ENCODE results near the gene TMEM184A. TPM values are rescaled to one million over a fixed set of nuclear protein-coding genes. Genes with fewer than 3 reads are reported as not detected.

TMEM184A gene
- total and polyA plus RNA-seq, 2 donors (not counting 3 experiments of a cell fraction or from before 2014, with no cell fraction given) = 0.48 TPM; not detected in 1

DNA sequence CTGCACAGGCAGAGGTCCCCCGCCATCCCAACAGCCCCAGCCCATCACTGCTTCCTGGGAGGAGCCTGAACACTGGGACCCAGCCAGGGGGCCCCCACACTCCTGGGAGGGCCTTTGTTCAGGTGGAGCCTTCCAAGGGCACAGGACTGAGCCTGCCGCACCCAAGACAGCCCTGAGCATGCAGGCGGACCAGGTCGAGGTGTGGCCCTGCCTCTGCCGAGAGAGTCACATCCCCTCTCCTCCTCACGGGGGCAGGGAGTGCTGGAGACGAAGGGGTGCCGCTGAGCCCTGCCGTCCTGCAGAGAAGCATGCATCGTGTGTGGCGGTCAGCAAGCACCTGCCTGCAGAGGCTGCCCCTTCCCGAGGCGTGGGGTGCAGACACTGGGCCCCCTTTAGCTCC is 32.8 kb downstream of the TMEM184A start:
- TF ChIP-seq CTCF (IDR thresholded peaks at IDR 0.05; ENCODE audit: extremely low read depth in 1 of 2, insufficient read depth in 1 of 2, low read depth in 1 of 2, low read length in 2 of 2) = no peak
- CTCF ChIA-PET = no interaction called here
- Histone ChIP-seq H3K4me2 (ENCODE audit: insufficient read depth, low read length) (no peak overlapping the region), H3K79me2 (ENCODE audit: control insufficient read depth, insufficient read depth, low read length) (no peaks in the 10 kb centered on the region), H3K27ac (ENCODE audit: insufficient read depth, low read depth, low read length) (no peak overlapping the region), H3K4me3 (replicated peaks in 1 of 3; ENCODE audit: insufficient read depth in 1 of 3, low read depth in 1 of 3, low read length in 3 of 3) (no peak overlapping the region), H3K9ac (replicated peaks; ENCODE audit: extremely low read depth, insufficient read depth, low read length) (no peak overlapping the region), H4K20me1 (replicated peaks; ENCODE audit: control insufficient read depth, extremely low read depth, insufficient read depth, low read length) (no peaks in the 10 kb centered on the region), H3K9me3 (replicated peaks; ENCODE audit: control insufficient read depth, insufficient read depth, low read length) (no peaks in the 10 kb centered on the region), H3K36me3 (ENCODE audit: control insufficient read depth in 2 of 2, extremely low read depth in 1 of 2, insufficient read depth in 2 of 2, low read length in 2 of 2) (no peaks in the 10 kb centered on the region), H3K9me1 (replicated peaks; ENCODE audit: control insufficient read depth, extremely low read depth, insufficient read depth, low read length) (no peaks in the 10 kb centered on the region), H3K4me1 (ENCODE audit: control insufficient read depth, extremely low read depth, insufficient read depth, low read length) (peaks cover 9% of the 10 kb centered on the region), H2AFZ (ENCODE audit: low read depth, low read length) (no peak overlapping the region), H3K27me3 (ENCODE audit: control insufficient read depth in 2 of 2, insufficient read depth in 2 of 2, low read length in 2 of 2) (peaks cover 7 to 11% of the 10 kb centered on the region in 2 experiments)
- intact Hi-C loops (cut with micrococcal nuclease) (no loop called here), dilution Hi-C loops (cut with MboI; ENCODE audit: extremely low pct_ligation_motif_present, low sequenced_read_pairs) (no loop called here)
- FAIRE-seq (no peak), DNase-seq (ENCODE audit: low read depth, low spot score) (no peak)
- POLR2A ChIA-PET = no interaction called here
- BruUV-seq (replicated peaks) = no TSS peak

DNA sequence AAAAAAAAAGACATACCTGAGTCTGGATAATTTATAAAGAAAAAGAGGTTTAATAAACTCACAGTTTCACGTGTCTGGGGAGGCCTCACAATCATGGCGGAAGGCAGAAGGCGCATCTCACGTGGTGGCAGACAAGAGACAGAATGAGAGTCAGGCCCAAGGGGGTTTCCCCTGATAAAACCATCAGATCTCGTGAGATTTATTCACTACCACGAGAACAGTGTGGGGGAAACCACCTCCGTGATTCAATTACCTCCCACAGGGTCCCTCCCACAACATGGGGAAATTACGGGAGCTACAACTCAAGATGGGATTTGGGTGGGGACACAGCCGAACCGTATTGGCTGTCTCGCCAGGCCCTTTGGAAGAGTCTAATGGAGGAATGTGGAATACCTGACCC is 34.5 kb downstream of the TMEM184A start:
- BruUV-seq (replicated peaks) = no TSS peak
- H3K4me2 ChIP-seq (ENCODE audit: insufficient read depth, low read length) = no peak overlapping the region
- H3K9me1 ChIP-seq (replicated peaks; ENCODE audit: control insufficient read depth, extremely low read depth, insufficient read depth, low read length) = no peaks in the 10 kb centered on the region
- intact Hi-C loops (cut with micrococcal nuclease) = no loop called here
- CTCF ChIA-PET = no interaction called here
- DNase-seq (ENCODE audit: low read depth, low spot score) (no peak), FAIRE-seq (no peak)
- dilution Hi-C loops (cut with MboI; ENCODE audit: extremely low pct_ligation_motif_present, low sequenced_read_pairs) = no loop called here
- H3K27me3 ChIP-seq (ENCODE audit: control insufficient read depth in 2 of 2, insufficient read depth in 2 of 2, low read length in 2 of 2) = peaks cover 3 to 7% of the 10 kb centered on the region in 2 experiments
- TF ChIP-seq POLR2AphosphoS5 (IDR thresholded peaks at IDR 0.05; ENCODE audit: insufficient read depth, low read depth, low read length) (no peak), GATA2 (IDR thresholded peaks at IDR 0.05; ENCODE audit: insufficient read depth, insufficient read length, low read depth, low read length) (no peak), MYC (IDR thresholded peaks at IDR 0.05; ENCODE audit: low read depth, low read length) (no peak), CTCF (IDR thresholded peaks at IDR 0.05; ENCODE audit: extremely low read depth in 1 of 2, insufficient read depth in 1 of 2, low read depth in 1 of 2, low read length in 2 of 2) (no peak), FOS (IDR thresholded peaks at IDR 0.05; ENCODE audit: borderline replicate concordance, insufficient read depth, low read length) (no peak), JUN (IDR thresholded peaks at IDR 0.05; ENCODE audit: borderline replicate concordance, insufficient read depth, insufficient read length, low read depth) (no peak), POLR2A (IDR thresholded peaks at IDR 0.05; ENCODE audit: low read depth, low read length) (no peak), EZH2 (IDR thresholded peaks at IDR 0.05; ENCODE audit: borderline replicate concordance, low read depth, low read length, severe bottlenecking) (no peak)
- TF ChIP-seq, protein P1, sequence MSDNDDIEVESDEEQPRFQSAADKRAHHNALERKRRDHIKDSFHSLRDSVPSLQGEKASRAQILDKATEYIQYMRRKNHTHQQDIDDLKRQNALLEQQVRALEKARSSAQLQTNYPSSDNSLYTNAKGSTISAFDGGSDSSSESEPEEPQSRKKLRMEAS (IDR thresholded peaks at IDR 0.05; ENCODE audit: insufficient read depth, insufficient read length) = no peak
- H3K9ac ChIP-seq (replicated peaks; ENCODE audit: extremely low read depth, insufficient read depth, low read length) = no peak overlapping the region
- H3K36me3 ChIP-seq (ENCODE audit: control insufficient read depth in 2 of 2, extremely low read depth in 1 of 2, insufficient read depth in 2 of 2, low read length in 2 of 2) = no peaks in the 10 kb centered on the region
- no peaks in the 10 kb centered on the region for H3K79me2 ChIP-seq (ENCODE audit: control insufficient read depth, insufficient read depth, low read length)
- peaks cover 9% of the 10 kb centered on the region for H3K4me1 ChIP-seq (ENCODE audit: control insufficient read depth, extremely low read depth, insufficient read depth, low read length)
- no peak overlapping the region for H3K4me3 ChIP-seq (replicated peaks in 1 of 3; ENCODE audit: insufficient read depth in 1 of 3, low read depth in 1 of 3, low read length in 3 of 3)
- H2AFZ ChIP-seq (ENCODE audit: low read depth, low read length) = no peak overlapping the region
- H3K27ac ChIP-seq (ENCODE audit: insufficient read depth, low read depth, low read length) = no peak overlapping the region
- no peaks in the 10 kb centered on the region for H4K20me1 ChIP-seq (replicated peaks; ENCODE audit: control insufficient read depth, extremely low read depth, insufficient read depth, low read length)
- POLR2A ChIA-PET = interaction anchor here (0.6 kb wide), 1 partner anchor 300 kb away, joined by 7 read pairs; no protein-coding TSS in a partner anchor
- no peaks in the 10 kb centered on the region for H3K9me3 ChIP-seq (replicated peaks; ENCODE audit: control insufficient read depth, insufficient read depth, low read length)

All from endothelial cell of umbilical vein (primary cell).